ENCODE data around the gene WDTC1.
"Not testable (repeated sequence)": the region's sequence is repeated elsewhere in the genome, so short reads cannot be mapped to it uniquely, and the experiment has no call there.

Gene WDTC1

DNA sequence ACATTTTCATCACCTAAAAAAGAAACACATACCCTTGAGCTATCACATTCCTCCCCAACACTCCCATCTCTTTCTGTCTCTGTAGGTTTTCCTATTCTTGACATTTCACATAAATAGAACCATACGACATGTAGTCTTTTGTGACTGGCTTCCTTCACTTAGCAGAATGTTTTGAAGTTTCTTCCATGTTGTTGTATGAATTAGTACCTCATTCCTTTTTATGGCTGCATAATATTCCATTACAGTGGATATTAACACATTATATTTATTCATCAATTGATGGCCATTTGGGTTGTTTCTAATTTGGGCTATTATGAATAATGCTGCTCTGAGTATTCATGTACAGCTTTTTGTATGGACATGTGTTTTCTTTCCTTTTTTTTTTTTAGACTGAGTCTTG, 11.8 kb downstream of the WDTC1 start:
- no peak for DNase-seq (ENCODE audit: low spot score)

DNA sequence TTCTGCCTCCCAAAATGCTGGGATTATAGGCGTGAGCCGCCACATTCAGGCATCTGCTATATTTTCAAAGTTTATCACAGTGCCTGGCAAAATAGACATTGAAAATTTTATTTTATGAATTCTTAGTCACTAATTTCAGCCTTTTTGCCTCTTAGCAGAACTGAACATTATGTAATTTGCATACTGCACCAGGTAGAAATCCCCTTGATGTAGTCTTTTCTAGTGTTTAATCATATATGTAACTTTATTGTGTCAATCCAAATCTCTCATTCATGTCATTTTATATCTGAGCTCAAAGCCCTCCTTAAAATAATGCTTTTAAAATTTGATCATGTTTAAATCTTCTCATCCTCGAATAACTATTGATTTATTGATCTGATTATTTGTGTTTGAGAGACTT, 19.2 kb downstream of the WDTC1 start:
- DNase-seq (ENCODE audit: low spot score): no peak

- no peak for DNase-seq (ENCODE audit: low spot score)
Observed at GRCh38 chr1:27255136-27255535, 20.7 kb downstream of the WDTC1 start.

GRCh38 chr1:27257155-27257554, 22.7 kb downstream of the WDTC1 start:
- no peak for DNase-seq (ENCODE audit: low spot score)

GRCh38 chr1:27258598-27258997, 24.2 kb downstream of the WDTC1 start:
- DNase-seq (ENCODE audit: low spot score): no peak

GRCh38 chr1:27267153-27267552, 32.7 kb downstream of the WDTC1 start:
- no peak for DNase-seq (ENCODE audit: low spot score)

DNA sequence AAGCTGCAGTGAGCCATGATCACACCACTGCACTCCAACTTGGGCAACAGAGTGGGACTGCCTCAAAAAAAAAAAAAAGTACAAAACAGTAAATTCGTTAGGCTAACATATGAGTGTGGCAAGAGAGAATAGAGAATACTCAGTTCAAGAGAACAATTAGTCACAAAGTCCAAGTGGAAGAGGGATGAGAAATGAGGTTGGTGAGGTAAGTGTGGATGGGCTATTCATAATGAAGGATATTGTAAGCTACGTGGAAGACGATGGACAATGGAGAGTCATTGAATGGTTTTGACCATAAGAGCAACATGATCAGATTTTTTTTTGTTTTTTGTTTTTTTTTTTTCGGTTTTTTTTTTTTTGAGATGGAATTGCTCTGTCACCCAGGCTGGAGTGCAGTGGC, 34.8 kb downstream of the WDTC1 start:
- no peak for DNase-seq (ENCODE audit: low spot score)

GRCh38 chr1:27274204-27274603, 39.8 kb downstream of the WDTC1 start:
- no peak for DNase-seq (ENCODE audit: low spot score)

DNA sequence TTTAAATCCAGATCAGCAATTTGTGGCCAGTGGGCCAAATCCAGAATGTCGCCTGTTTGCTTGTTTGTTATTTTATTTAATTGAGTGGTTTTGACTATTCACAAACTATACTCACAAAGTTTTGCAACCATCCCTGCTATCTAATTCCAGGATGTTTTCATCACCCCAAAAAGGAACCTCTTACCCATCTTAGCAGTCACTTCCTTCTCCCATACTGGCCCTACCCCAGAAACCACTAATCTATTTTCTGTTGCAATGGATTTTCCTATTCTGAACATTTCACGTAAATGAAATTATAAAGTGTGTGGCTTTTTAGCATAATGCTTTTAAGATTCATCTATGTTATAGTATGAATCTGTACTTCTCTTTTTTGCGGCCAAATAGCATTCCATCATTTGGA, 41.3 kb downstream of the WDTC1 start:
- DNase-seq (ENCODE audit: low spot score): no peak

DNA sequence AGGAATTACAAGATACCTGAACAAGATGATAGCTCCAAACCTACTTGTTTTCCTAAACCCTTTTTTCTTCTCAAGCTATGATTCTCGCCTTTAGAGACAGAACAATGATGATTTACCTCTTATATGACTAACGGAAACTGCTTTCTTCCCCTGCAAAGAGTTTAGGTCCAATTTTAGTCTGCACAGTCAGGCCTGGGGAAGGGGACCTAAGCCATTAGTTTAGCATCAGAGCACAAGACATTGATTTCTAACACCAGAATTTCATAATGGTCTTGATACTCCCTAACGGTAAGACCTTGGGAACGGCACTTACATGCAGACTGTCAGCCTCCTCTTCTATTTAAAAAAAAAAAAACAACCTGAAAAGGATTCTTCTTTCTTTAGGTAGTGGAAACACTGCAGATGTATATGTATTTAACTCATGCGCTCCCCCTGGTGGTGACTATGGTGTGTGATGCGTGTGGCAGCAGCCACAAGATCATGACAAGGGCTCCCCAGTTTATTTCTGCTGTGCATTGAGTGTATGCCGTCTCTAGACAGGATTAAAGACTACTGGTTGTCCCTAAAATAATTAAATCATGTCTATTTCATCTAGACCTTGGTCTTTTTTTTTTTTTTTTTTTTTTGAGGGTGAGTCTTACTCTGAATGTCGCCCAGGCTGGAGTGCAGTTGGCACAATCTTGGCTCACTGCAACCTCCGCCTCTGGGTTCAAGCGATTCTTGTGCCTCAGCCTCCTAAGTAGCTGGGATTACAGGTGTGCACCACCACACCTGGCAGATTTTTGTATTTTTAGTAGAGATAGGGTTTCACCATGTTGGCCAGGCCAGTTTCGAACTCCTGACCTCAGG, 50.2 kb downstream of the WDTC1 start:
- peak; percentile 89 for DNase-seq (ENCODE audit: low spot score)

DNA sequence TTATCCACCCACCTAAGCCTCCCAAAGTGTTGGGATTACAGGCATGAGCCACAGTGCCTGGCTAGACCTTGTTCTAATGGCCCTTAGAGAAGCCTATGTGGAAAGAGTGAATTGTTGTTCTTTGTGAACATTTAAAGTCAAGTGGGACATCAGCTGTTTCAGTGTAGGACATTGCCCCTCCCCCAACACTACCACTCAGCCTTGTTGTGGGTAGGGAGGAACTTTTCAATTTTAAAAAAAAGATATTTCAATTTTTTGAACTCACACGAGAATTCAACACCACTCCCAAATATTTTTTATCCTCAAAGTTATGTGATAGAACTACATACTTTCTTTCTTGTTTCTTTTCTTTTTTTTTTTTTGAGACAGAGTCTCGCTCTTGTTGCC, 50.8 kb downstream of the WDTC1 start:
- DNase-seq (ENCODE audit: low spot score): no peak

DNA sequence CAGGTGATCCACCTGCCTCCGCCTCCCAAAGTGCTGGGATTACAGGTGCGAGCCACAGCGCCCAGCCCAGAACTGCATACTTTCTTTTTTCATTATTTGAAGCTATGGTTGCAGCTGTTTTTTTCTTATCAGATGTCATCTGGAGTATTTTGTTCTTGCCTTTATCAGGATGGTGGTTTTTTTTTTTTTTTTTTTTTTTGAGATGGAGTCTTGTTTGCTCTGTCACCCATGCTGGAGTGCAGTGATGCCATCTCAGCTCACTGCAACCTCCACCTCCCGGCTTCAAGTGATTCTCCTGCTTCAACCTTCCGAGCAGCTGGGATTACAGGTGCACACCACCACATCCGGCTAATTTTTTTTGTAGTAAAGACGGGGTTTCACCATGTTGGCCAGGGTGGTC, 51.4 kb downstream of the WDTC1 start:
- DNase-seq (ENCODE audit: low spot score): not testable (repeated sequence)

- not testable (repeated sequence) for DNase-seq (ENCODE audit: low spot score)
Observed at GRCh38 chr1:27289125-27289524, 54.7 kb downstream of the WDTC1 start.

DNA sequence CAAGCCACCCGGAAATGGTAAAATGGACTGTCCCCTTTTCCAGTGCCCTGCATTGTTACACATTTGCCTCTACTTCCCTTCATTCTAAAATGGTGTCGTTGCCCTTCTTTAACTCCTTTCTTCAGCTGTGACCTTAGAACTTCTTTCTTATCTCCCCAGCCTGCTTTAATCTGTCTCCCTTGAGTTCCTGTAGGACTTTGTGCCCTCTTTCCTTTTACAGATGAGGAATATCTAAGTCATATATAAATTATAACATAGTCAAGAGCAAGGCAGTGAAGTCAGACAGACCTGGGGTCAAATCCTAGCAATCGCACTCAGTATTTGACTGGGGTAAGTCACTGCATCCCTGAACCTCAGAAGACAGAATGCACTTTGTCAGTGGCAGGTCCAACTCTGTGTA, 56.1 kb downstream of the WDTC1 start:
- no peak for DNase-seq (ENCODE audit: low spot score)

GRCh38 chr1:27292106-27292505, 57.7 kb downstream of the WDTC1 start:
- no peak for DNase-seq (ENCODE audit: low spot score)

GRCh38 chr1:27293915-27294314, 59.5 kb downstream of the WDTC1 start:
- DNase-seq (ENCODE audit: low spot score): no peak

GRCh38 chr1:27296773-27297291, 62.4 kb downstream of the WDTC1 start:
- DNase-seq (ENCODE audit: low spot score): peak; percentile 60

DNA sequence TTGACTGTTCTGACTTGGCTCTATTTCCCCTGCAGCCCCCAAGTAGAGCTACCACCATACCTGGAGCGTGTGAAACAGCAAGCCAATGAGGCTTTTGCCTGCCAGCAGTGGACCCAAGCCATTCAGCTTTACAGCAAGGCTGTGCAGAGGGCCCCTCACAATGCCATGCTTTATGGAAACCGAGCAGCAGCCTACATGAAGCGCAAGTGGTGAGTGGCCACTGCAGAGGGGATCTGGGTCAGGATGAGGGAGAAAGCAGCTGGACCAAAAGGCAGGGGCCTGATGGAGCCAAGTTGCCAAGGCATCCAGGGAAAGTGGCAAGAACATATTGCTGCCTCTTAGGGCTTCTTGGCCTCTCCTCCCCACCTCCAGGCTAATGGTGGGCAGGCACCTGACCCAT, 63.5 kb downstream of the WDTC1 start:
- no peak for DNase-seq (ENCODE audit: low spot score)

DNA sequence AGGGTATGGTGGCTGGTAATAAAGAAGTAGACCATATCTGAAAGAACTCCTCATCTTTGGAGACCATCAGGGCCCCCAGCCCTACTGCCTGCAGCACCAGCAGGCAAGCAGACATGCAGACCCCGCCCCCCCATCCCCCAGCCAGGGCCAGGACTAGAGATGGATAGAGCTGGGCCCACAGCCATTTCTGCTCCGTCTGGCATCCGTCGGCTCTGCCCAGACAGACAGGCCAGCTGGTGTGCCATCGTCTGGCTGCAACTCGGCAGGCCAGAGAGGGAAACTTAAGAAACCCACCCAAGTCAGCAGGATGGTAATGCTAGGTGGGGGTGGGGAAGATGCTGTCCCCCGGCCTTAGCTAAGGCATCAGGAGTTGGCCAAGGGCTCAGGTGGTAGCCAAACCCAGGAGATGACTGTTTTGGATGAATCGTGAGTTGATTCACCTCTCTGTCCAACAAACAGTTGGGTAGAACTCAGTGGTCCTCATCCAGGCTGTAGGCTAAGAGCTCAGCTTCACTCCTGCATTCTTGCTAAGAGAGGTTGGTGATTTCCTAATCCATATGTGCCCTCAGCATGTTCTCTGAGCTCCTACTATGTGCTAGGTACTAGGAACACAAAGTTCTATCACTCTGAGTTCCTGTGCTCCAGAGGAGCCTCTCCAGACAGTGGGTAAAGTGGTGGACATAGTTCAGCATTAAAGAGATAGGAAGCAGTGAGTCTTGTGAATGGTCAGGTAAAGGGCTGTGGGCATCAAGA, 64.4 kb downstream of the WDTC1 start:
- no peak for DNase-seq (ENCODE audit: low spot score)

DNA sequence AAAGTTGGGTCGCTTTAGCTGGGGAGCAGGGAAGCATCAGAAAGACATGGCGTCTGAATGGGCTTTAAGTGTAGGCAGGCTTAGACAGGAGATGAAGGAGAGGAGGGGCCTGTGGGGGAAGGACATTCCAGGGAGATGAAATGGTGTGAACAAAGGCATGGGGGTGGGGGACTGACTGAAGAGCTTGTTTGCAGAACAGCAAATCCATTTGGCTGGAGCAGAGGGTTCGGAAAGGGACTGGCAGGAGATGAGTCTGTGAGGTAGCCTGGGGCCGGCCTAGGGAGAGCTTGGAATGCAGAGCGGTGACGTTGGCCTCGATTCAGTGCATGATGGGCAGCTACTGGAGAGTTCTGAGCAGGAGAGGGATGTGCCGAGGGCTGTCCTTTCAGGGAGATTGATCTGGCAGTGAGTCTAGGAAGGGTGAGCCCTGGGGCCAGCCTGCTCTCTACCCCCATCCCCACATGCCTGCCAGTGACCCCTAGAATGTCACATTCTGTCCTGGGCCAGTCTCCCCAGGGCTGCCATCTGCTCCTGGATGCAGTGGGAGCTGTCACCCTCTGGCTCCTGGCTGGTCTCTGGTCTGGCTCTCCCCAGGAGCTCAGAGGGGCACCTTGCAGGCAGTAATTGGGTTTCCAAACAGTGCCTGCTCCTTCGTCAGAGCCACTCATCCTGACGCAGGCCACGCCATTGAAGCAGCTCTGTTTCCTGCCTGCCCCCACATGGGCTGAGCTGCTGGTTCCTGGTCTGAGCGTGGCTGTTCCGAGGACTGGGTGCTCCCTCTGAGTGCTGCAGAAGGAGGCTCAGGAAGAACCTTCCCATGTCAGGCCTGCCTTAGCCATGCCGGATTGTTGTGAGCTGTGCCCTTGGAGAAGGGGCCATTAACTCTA, 65.2 kb downstream of the WDTC1 start:
- peak; percentile 76 for DNase-seq (ENCODE audit: low spot score)

GRCh38 chr1:27300341-27301051, 66.1 kb downstream of the WDTC1 start:
- peak; percentile 95 for DNase-seq (ENCODE audit: low spot score)

GRCh38 chr1:27301052-27301422, 66.6 kb downstream of the WDTC1 start:
- DNase-seq (ENCODE audit: low spot score): no peak

Data from Ammon's horn (tissue), 1 donor.